Stimulated activated CD4-positive, alpha-beta T cell treated with anti-CD3 and anti-CD28 coated beads, Interleukin-4, amount 100 ng/mL, for 4 hours (primary cell): ENCODE measurements around the gene DLG5.

Experiments used
- DNase-seq, 2 experiments: peaks; one replicate each; pipeline ENCODE4 v3.0.0-alpha.2; 2020

DLG5 gene

GRCh38 chr10:77943121-77943901, 16.8 kb upstream of the DLG5 start:
- DNase-seq: no peak

GRCh38 chr10:77941790-77942189, 15.2 kb upstream of the DLG5 start:
- DNase-seq: no peak

- DNase-seq: no peak
Measured at GRCh38 chr10:77940627-77941026, 14.1 kb upstream of the DLG5 start.

GRCh38 chr10:77940225-77940624, 13.7 kb upstream of the DLG5 start:
- no peak for DNase-seq

- no peak for DNase-seq
Measured at GRCh38 chr10:77939561-77940001, 13.0 kb upstream of the DLG5 start.

GRCh38 chr10:77936697-77937567, 10.4 kb upstream of the DLG5 start:
- DNase-seq: no peak

- DNase-seq: no peak
Measured at GRCh38 chr10:77932016-77932715, 5.6 kb upstream of the DLG5 start.

GRCh38 chr10:77927402-77928246, 1.1 kb upstream of the DLG5 start:
- no peak for DNase-seq

GRCh38 chr10:77925795-77926565, 575 bp downstream of the DLG5 start:
- peak in 1 of 2 experiments; percentile 7 for DNase-seq

GRCh38 chr10:77925410-77925794, 1.2 kb downstream of the DLG5 start:
- DNase-seq: no peak

GRCh38 chr10:77922566-77923179, 3.9 kb downstream of the DLG5 start:
- no peak for DNase-seq

- no peak for DNase-seq
Measured at GRCh38 chr10:77922055-77922454, 4.5 kb downstream of the DLG5 start.

GRCh38 chr10:77921395-77921794, 5.2 kb downstream of the DLG5 start:
- DNase-seq: no peak

GRCh38 chr10:77920495-77920894, 6.1 kb downstream of the DLG5 start:
- DNase-seq: no peak

GRCh38 chr10:77919713-77920108, 6.8 kb downstream of the DLG5 start:
- no peak for DNase-seq

GRCh38 chr10:77915319-77916105, 11.0 kb downstream of the DLG5 start:
- DNase-seq: no peak

GRCh38 chr10:77913090-77913489, 13.5 kb downstream of the DLG5 start:
- DNase-seq: no peak

GRCh38 chr10:77912576-77912975, 14.0 kb downstream of the DLG5 start:
- DNase-seq: no peak

- no peak for DNase-seq
Measured at GRCh38 chr10:77911535-77912123, 14.9 kb downstream of the DLG5 start.
